A549 treated with Mapracorat at 1 μM for 4 hours (cell line): ENCODE data around the gene CEP85L. TPM values are rescaled to one million over a fixed set of nuclear protein-coding genes. Genes with fewer than 3 reads are reported as not detected.

Source experiments
- total RNA-seq: library from RNA; stranded (reverse); fragments of 200-300 nt; extraction: Qiagen RNA extraction; gene quantifications from 5 replicates; pipeline ENCODE4 v1.2.3, GENCODE V29; 2022

Gene CEP85L
- total RNA-seq, result 1.3 to 2.2 TPM (median 1.9 TPM) in 5 replicates

DNA sequence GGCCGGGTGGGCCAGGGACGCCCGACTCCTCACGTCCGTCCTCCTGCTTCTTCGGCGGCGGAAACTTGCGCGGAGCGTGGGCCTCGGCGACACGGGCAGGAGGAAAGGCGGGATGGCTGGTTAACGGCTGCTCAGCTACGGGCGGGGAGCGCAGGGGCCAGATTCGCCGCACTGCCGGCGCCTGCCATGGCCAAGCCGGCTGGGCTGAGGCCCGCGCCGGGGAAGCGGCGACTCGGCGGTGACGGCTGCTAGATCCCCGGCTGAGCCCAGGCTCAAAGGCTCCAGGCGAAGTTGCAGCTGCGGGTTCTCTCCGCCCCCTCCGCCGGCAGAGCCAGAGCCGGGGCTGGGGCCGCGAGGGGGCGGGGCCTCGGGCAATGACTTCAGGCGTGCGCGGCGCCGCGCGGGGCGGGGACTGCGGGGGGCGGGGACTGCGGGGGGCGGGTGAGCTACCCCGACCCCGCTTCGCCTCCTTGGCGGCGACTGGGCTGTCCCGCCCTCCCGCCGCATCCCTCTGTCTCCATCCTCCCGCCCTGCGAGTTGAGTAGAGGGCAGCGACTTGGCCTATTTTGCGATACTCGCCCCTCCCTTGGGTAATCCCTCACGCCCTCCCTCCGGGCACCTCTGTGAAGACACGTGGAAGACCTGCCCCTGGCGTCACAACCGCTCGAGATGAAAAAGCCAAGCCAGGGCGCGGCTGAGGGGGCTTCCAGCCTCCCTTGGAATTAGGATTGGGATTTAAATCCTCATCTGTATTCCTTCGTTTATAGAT, at the start of gene CEP85L:
CEP85L (minus strand) TSS at position 310 of the 769 bp plus-strand sequence. CDS start 322 bp downstream, outside the sequence.

DNA sequence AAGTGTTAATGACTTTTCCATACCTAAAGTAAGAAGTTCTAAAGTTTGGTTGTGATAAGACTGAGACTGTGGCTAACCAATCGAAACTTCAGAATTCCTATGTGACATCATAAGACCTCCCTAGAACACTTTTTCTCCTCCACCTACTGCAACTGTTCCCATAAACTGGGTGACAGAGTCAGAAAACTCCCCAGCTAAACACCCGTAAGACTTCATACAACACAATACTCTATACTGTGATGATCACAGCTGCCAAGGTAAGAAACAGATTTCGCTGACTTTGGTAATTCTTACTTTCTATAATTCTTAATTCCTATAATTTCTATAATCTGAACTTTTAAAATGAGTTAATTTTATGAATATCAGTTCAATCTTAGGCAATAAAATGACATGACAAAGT, 103.3 kb downstream of the CEP85L start, which contains the start of gene PLN:
PLN (plus strand) TSS at position 161 of the 400 bp plus-strand sequence. CDS start 10,626 bp downstream, outside the sequence.

Other genes with a start within 250 kb of the CEP85L start
- gene PLN, start 103.3 kb downstream of the CEP85L start, total RNA-seq, result not detected in 5 replicates
- gene ASF1A, start 242.6 kb upstream of the CEP85L start, total RNA-seq, result 8.0 to 10.2 TPM (median 9.0 TPM) in 5 replicates